ENCODE data around the gene KLHDC4. TPM values are rescaled to one million over a fixed set of nuclear protein-coding genes. Genes with fewer than 3 reads are reported as not detected.

The KLHDC4 gene
- total RNA-seq, 4 donors from 2014 or later: 39.4 to 125 (median 63.6) TPM

- H3K4me1 ChIP-seq: peaks cover 0 to 24% (median 5%) of the 10 kb centered on the region in 4 donors
- H3K36me3 ChIP-seq: peaks cover 0 to 43% (median 0%) of the 10 kb centered on the region in 3 donors
- H3K4me3 ChIP-seq: no peak overlapping the region
- no peak overlapping the region for H3K27ac ChIP-seq
- DNase-seq: no peak
- H3K9me3 ChIP-seq: no peaks in the 10 kb centered on the region
- no peaks in the 10 kb centered on the region for H3K27me3 ChIP-seq
- TF ChIP-seq POLR2A (IDR thresholded peaks at IDR 0.05): no peak
- TF ChIP-seq CTCF (IDR thresholded peaks at IDR 0.05): no peak
Observed at GRCh38 chr16:87705771-87706277, 60.0 kb downstream of the KLHDC4 start.

DNA sequence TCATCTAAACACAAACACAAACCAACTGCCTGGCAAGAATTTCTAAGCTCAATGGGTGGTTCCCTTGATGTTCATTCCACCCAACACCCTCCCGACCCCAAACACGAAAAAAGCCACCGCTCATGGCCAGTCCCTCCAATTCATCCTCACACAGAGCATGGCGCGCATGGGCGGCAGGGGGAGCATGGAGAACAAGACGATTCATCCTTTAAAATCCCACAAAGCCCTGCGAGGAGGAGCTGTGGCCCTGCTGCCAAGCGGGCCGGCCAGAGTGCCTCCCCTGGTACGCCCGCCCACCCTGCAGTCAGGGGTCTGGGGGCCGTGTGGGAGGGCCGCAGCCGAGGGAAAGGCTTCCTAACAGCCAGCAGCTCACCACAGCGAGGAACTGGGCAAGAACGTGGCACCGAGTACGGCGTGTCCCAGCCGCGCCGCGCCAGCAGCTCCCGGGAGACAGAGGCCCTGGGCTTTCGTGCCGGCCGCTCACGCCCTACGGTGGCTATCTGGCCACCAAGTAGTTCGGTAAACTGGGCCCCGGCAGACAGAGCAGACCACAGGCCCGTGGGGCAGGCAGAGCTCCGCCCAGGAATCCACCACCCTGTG lies 60.9 kb downstream of the KLHDC4 start:
- Histone ChIP-seq H3K27ac (no peak overlapping the region), H3K9me3 (no peaks in the 10 kb centered on the region), H3K27me3 (no peaks in the 10 kb centered on the region), H3K4me1 (peaks cover 0 to 24% (median 5%) of the 10 kb centered on the region in 4 donors), H3K4me3 (no peak overlapping the region), H3K36me3 (peaks cover 0 to 36% (median 0%) of the 10 kb centered on the region in 3 donors)
- DNase-seq: no peak
- TF ChIP-seq CTCF (IDR thresholded peaks at IDR 0.05) (no peak), POLR2A (IDR thresholded peaks at IDR 0.05) (no peak)

- TF ChIP-seq POLR2A (IDR thresholded peaks at IDR 0.05) (no peak), CTCF (IDR thresholded peaks at IDR 0.05) (no peak)
- H3K27ac ChIP-seq: peak overlapping the region in 1 of 4 donors; percentile 84
- H3K27me3 ChIP-seq: no peaks in the 10 kb centered on the region
- DNase-seq: no peak
- no peak overlapping the region for H3K4me3 ChIP-seq
- no peaks in the 10 kb centered on the region for H3K9me3 ChIP-seq
- H3K36me3 ChIP-seq: peaks cover 0 to 26% (median 0%) of the 10 kb centered on the region in 3 donors
- peaks cover 0 to 30% (median 5%) of the 10 kb centered on the region in 4 donors for H3K4me1 ChIP-seq
Observed at GRCh38 chr16:87703835-87704375, 61.9 kb downstream of the KLHDC4 start.

DNA sequence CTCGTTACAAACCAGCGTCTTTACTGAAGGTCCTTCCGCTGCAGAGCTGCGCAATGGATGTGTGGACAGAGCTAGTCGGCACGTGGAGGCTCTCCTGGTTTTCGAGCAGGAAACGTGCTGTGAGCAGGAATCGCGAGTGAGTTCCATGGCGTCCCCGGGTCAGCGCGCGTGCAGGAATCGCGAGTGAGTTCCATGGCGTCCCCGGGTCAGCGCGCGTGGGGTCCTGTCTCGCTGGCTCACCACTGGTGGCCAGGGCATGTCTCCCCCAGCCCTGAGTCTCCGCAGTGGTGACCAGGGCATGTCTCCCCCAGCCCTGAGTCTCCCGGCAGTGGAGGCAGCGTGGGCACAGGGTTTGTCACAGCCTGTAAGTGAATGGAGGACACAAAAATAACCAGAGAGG lies 62.7 kb downstream of the KLHDC4 start:
- Histone ChIP-seq H3K27me3 (no peaks in the 10 kb centered on the region), H3K4me1 (peaks cover 0 to 38% (median 5%) of the 10 kb centered on the region in 4 donors), H3K36me3 (peaks cover 0 to 20% (median 0%) of the 10 kb centered on the region in 3 donors), H3K4me3 (no peak overlapping the region), H3K9me3 (no peaks in the 10 kb centered on the region), H3K27ac (peak overlapping the region in 1 of 4 donors; percentile 84)
- DNase-seq: no peak
- TF ChIP-seq CTCF (IDR thresholded peaks at IDR 0.05) (no peak), POLR2A (IDR thresholded peaks at IDR 0.05) (no peak)

DNA sequence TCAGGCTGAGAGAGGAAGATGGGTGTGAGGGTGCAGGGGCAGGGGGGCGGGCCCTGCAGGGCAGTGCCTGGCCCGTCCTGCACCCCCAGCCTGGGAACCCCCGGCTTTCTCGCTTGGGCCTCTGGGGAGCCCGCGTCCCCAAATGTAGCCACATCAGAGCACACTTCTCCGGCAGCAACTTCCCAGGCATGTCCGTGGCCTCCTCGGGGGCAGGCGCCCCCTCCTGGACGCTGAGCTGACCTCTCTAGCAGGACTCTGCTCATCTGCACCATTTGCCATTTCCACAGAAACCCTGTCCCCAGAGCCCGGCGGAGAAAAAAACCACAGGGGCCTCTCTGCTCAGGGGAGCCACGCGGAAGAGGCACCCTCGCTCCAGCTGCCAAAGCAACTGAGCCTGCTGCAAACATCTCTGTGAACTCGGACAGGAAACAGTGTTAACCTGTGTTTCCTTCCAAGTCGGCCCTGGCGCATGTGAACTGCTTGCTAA lies 63.4 kb downstream of the KLHDC4 start:
- Histone ChIP-seq H3K27ac (peak overlapping the region in 1 of 4 donors; percentile 84), H3K9me3 (no peaks in the 10 kb centered on the region), H3K4me1 (peaks cover 0 to 39% (median 5%) of the 10 kb centered on the region in 4 donors), H3K4me3 (no peak overlapping the region), H3K36me3 (peaks cover 0 to 15% (median 0%) of the 10 kb centered on the region in 3 donors), H3K27me3 (no peaks in the 10 kb centered on the region)
- TF ChIP-seq CTCF (IDR thresholded peaks at IDR 0.05) (peak in 5 of 6 experiments; percentile 9 to 33 (median 11)), POLR2A (IDR thresholded peaks at IDR 0.05) (no peak)
- peak in 2 of 3 donors; percentile 80 to 84 for DNase-seq
